T47D (cell line): ENCODE data around the gene KIF19.
A peak's percentile ranks its signal among the peaks of the same experiment; 100 is the strongest.

ENCODE experiments used
- DNase-seq, 2 experiments: peaks; one replicate each; pipeline versions ENCODE4 v3.0.0 to v3.0.0-alpha.2; 2011 to 2012; ENCODE audit warnings: low read depth in 1 of 2, low spot score in 1 of 2
- JUND ChIP-seq: IDR thresholded peaks from 2 replicates; pipeline ENCODE4 v1.6.1; 2012; ENCODE audit warnings: low read depth
- in situ Hi-C: cut with HindIII; loops from 2 replicates; pipeline ENCODE4 v1.10.0; 2016; ENCODE audit warnings: low sequenced_read_pairs, low pct_unique_long_range_greater_than_20kb

KIF19 gene

GRCh38 chr17:74290340-74290739 lies 35.7 kb upstream of the KIF19 start:
- no peak for TF ChIP-seq JUND
- DNase-seq = peak in 1 of 2 experiments; percentile 29
- in situ Hi-C loops = no loop called here

- no peak for DNase-seq
- TF ChIP-seq JUND = no peak
- in situ Hi-C loops = no loop called here
Measured at GRCh38 chr17:74292495-74292894, 33.5 kb upstream of the KIF19 start.

GRCh38 chr17:74295625-74296547 lies 30.1 kb upstream of the KIF19 start:
- DNase-seq = no peak
- in situ Hi-C loops = no loop called here
- TF ChIP-seq JUND = no peak

GRCh38 chr17:74296548-74296936 lies 29.5 kb upstream of the KIF19 start:
- TF ChIP-seq JUND = no peak
- DNase-seq = peak; percentile 62 to 74
- in situ Hi-C loops = no loop called here

GRCh38 chr17:74297941-74298340 lies 28.1 kb upstream of the KIF19 start:
- in situ Hi-C loops = no loop called here
- no peak for DNase-seq

GRCh38 chr17:74298778-74299177 lies 27.2 kb upstream of the KIF19 start:
- TF ChIP-seq JUND = no peak
- no peak for DNase-seq
- in situ Hi-C loops = no loop called here

More at GRCh38 chr17:74297941-74298340, 28.1 kb upstream of the KIF19 start:
- TF ChIP-seq JUND = no peak

GRCh38 chr17:74299226-74300009 lies 26.6 kb upstream of the KIF19 start:
- DNase-seq = no peak
- in situ Hi-C loops = no loop called here

GRCh38 chr17:74303305-74303704 lies 22.7 kb upstream of the KIF19 start:
- no peak for TF ChIP-seq JUND
- in situ Hi-C loops = no loop called here
- DNase-seq = no peak

More at GRCh38 chr17:74299226-74300009, 26.6 kb upstream of the KIF19 start:
- no peak for TF ChIP-seq JUND

- DNase-seq = no peak
- in situ Hi-C loops = no loop called here
- no peak for TF ChIP-seq JUND
Measured at GRCh38 chr17:74304184-74304583, 21.8 kb upstream of the KIF19 start.

GRCh38 chr17:74305865-74306654 lies 20.0 kb upstream of the KIF19 start:
- TF ChIP-seq JUND = no peak
- in situ Hi-C loops = no loop called here
- DNase-seq = peak in 1 of 2 experiments; percentile 52

GRCh38 chr17:74307984-74308773 lies 17.8 kb upstream of the KIF19 start:
- no peak for TF ChIP-seq JUND
- DNase-seq = no peak
- in situ Hi-C loops = no loop called here

- TF ChIP-seq JUND = no peak
- in situ Hi-C loops = no loop called here
Measured at GRCh38 chr17:74309902-74310301, 16.1 kb upstream of the KIF19 start.

More at GRCh38 chr17:74309902-74310301, 16.1 kb upstream of the KIF19 start:
- no peak for DNase-seq
